Renal pelvis (tissue), 4 donors: ENCODE measurements around the gene GRAPL. TPM values are rescaled to one million over a fixed set of nuclear protein-coding genes. Genes with fewer than 3 reads are reported as not detected.
"Not testable (repeated sequence)": the region's sequence is repeated elsewhere in the genome, so short reads cannot be mapped to it uniquely, and the experiment has no call there.

ENCODE experiments used
- DNase-seq: peaks from one replicate; pipeline ENCODE4 v3.0.0-alpha.2; 2013
- polyA plus RNA-seq, 3 donors: library from polyadenylated mRNA; unstranded; fragments of 120-200 nt; gene quantifications; one replicate each; pipeline ENCODE4 v1.2.1, GENCODE V29; 2013; ENCODE audit not compliant: insufficient read length in 3 of 3

GRAPL gene
- polyA plus RNA-seq, 3 donors = 1.8 to 5.7 (median 3.2) TPM

DNA sequence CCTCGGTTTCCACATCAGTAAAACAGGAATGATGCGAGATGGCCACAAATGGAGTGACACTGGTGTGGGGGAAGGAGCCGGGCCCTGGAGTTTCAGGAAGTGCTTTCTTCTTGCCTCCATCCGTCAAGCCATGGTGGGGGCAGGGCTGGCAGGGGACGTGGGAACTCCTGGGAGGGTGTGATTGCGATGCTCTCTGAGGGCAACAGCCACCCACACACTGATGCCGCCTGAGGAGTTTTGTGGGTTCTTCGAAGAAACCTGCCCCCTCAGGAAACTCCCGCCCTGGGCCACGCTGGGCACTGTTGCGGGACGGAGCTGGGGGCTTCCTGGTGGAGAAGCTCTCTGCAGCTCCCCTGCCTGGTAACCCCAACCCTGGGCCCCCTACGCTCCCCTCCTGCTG, 8.0 kb downstream of the GRAPL start:
- not testable (repeated sequence) for DNase-seq

GRCh38 chr17:19136138-19136537, 8.7 kb downstream of the GRAPL start:
- DNase-seq = not testable (repeated sequence)

- not testable (repeated sequence) for DNase-seq
Observed at GRCh38 chr17:19136605-19137004, 9.2 kb downstream of the GRAPL start.

DNA sequence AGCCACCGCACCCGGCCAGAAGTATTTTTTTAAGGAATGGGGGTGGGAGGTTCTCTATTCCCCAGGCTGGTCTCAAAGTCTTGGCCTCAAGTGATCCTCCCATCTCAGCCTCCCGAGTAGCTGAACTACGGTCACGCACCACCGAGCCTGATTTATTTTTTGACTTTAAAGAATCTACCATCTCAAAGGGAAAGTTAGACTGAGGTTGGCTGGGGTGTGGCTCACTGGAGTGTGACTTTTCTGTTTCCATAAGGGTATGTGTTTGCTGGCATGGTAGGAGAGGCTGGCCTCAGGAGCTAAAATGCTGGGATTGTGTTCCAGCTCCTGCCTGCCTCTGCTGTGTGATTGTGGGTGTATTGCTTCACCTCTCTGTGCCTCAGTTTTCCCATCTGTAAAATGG, 10.6 kb downstream of the GRAPL start:
- not testable (repeated sequence) for DNase-seq

- DNase-seq = not testable (repeated sequence)
Observed at GRCh38 chr17:19141366-19142155, 14.2 kb downstream of the GRAPL start.

DNA sequence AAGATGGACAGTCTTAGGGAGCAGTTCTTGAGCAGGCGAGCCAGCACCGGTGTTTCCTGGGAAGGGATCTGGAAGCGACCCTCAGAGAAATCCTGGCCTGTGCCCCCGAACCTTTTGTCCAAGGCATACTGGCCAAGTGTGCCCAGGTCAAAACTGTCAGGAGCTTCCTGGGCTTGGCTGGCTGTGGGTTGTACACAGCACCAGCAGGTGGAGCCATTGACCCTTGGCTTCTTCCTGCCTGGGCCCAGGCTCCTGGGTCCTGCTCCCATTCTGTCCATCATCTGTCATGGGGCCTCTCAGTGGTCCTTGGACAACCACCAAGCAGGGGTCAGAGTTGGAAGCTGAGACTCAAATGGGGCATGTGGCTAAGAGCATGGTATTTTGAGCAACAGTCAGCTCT, 15.0 kb downstream of the GRAPL start:
- DNase-seq = not testable (repeated sequence)

DNA sequence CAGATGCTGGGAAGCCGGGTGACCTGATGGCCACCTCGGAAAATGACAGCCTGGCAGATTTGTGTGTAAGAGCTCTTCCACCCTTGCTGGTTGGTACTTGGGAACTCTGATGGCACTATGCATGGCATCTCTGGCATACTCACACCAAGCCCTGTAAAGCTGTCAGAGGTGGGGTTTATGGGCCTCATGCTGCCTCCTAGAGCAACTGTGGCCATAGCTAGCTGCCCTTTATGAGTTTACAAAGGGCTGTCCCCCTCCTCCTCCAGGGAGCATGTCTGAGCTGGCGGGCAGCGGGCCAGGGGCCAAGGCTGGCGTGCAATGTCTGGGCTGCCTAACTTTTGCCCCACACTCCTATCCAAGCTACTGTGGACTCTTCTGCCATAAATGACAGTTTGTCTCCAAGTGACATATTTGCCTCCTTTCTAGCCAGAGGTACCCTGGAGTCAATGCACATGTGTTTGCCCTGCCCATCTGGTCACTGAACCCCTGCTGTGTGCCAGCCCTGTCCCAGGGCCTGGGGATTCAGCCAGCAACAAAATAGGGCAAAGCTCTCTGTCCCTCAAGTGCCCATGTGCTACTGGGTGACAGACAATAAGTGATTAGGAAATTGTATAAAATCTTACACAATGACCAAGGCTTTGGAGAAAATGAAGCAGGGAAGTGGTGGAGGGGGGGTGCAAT, 15.8 kb downstream of the GRAPL start:
- not testable (repeated sequence) for DNase-seq

- not testable (repeated sequence) for DNase-seq
Observed at GRCh38 chr17:19144373-19144772, 17.0 kb downstream of the GRAPL start.

DNA sequence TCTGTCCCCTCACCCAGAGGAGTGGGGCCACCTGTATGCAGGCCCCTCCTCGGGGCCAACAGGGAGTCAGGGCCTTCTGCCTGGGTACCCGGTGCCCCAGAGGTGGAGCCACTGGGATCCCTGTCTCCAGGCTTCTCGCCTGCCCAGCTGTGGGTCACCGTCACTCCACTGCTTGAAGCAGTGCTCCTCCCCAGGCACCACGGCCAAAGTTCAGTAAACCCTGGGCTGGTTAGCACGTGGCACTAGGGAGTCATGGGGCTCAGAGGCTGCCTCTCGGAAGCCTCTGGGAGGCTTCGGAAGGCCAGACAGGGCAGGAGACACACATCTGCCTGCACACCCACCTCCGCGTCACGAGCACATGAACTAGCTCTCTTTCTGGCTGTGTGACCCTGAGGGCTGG, 18.1 kb downstream of the GRAPL start:
- not testable (repeated sequence) for DNase-seq

DNA sequence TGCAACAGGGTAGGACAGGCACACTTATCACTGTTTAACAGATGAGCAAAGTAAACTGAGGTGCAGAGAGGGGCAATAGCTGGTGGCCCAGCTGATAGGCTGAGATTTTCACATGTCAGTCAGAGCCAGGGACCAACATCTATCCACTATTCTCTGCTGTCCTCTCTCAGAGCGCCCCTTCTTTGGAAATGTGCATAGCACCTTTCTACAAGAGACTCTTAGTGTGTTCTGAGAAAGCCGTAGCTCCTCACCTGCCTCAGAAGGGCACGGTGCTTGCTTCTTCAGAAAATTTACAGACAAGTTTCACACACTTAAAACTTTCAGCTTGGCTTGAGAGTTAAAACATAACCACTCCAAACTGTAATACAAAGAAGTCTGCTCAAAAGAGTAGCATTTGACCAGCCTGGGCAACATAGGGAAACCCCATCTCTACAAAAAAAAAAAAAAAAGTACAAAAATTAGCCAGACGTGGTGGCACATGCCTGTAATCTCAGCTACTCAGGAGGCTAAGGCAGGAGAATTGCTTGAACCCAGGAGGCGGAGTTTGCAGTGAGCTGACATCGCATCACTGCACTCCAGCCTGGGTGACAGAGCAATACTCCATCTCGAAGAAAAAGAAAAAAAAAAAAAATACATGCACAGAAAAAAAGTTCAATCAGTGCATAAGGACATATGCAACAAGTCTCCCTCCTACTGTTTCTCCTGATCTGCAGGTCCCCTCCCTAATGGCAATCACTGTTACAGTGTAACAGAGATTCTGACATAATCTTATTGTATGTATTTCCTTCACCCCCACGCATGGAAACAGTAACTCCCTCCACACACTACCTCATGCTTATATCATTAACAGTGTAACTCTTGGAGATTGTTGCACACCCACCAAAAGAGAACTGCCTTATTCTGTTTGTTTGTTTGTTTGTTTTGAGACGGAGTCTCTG, 23.6 kb downstream of the GRAPL start:
- not testable (repeated sequence) for DNase-seq

- DNase-seq = not testable (repeated sequence)
Observed at GRCh38 chr17:19157628-19158027, 30.2 kb downstream of the GRAPL start.

- DNase-seq = not testable (repeated sequence)
Observed at GRCh38 chr17:19158478-19158877, 31.1 kb downstream of the GRAPL start.

GRCh38 chr17:19158938-19159337, 31.5 kb downstream of the GRAPL start:
- not testable (repeated sequence) for DNase-seq

GRCh38 chr17:19161308-19162107, 34.1 kb downstream of the GRAPL start:
- not testable (repeated sequence) for DNase-seq

DNA sequence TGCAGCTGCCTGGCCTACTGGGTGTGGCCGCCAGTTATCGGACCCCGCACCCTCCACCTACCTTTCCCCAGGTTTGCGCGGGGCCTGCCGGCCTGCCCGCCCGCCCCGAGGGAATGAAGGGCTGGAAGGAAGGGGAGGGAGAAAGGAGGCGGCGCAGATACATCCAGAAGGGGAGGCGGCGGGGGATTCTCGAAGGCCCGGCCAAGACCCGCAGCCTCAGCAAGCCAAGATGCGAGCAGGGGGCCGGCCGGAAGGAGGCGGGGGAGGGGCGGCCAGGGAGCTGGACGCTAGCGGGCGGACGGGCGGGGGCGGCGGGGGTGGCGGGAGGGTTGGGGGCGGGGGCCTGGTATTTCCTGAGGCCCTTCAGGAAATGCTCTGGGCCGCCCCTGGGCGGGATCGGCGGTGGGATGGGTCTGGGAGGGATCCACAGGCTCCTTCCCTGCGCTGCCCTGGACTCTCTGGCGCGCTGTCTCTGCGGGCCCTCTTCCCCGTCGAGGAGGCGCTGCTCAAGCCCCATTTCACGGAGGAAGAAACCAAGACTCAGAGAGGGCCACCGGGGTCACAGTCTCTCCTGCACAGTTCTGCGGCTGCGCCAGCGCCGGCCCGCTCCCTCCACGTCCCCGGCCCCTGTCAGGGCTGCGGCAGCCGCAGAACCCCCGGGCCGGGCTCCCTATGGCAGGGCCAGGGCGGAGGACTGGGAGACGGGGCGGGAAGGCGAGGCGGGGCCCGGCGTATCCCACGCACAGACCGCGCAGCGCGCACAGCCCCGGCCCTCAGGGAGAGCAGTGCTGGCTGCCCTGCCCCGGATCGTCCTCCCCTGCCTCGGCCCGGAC, 35.2 kb downstream of the GRAPL start:
- DNase-seq = not testable (repeated sequence)

- DNase-seq = not testable (repeated sequence)
Observed at GRCh38 chr17:19174422-19174821, 47.0 kb downstream of the GRAPL start.

DNA sequence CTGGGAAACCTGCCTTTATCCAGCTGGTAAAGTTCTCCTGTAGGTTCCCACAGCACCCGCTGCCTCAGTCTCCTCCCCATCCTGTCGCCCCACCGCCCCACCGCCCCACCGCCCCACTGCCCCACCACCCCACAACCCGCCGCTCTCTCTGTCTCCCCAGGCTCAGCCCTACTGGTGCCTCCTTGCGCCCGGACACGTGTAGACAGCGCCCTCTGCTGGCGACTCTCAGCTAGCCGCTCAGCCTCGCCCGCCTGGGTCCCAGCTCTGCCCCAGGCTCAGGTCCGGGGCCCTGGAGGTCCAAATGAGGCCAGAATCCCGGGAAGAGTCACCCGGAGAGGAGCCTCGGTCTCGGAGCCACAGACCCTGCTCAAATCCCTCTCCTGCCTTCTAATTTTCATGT, 48.0 kb downstream of the GRAPL start:
- not testable (repeated sequence) for DNase-seq

DNA sequence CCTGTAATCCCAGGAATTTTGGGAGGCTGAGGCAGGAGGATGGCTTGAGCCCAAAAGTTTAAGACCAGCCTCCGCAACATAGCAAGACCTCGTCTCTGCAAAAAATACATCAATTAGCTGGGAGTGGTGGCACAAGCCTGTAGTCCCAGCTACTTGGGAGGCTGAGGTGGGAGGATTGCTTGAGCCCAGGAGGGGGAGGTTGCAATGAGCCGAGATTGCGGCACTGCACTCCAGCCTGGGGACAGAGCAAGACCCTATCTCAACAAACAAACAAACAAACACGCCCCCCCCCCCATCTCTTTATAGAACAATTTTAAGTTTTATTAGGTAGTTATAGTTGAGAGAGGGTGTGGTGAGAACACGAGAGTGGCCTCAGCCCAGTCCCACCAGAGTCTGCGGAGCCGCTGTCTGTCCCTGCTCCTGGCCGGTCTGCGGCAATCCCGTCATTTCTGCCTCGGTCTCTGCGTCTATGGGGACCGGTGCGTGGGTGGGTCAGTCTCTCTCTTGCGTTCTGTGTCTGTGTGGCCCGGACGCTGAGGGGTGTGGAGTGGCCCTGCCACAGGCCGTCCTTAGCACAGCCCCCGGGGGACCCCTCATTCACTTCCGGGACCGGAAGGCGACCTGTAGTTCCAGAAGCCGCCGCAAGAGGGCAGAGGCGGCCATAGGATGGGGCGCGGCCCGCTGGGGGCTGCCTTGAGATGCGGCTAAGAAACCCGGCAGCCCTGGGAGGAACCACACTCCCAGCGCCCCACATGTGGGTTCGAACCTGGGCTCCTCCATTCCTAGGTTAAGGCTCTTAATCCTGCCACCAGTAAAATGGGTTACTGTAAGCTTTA, 53.9 kb downstream of the GRAPL start:
- DNase-seq = not testable (repeated sequence)
